Dermis blood vessel endothelial cell (primary cell): ENCODE results near the gene CYP1A2. TPM values are rescaled to one million over a fixed set of nuclear protein-coding genes. Genes with fewer than 3 reads are reported as not detected.

Experiments used
- total RNA-seq: library from RNA; depleted of rRNA; stranded (reverse); fragments of >200 nt; gene quantifications from 2 replicates; pipeline ENCODE4 v1.2.3, GENCODE V29; 2014

Gene CYP1A2
- total RNA-seq, 1 donor from 2014 or later, result not detected

Other genes starting within 250 kb of the CYP1A2 start
- 4.6 and 6.1 TPM in 2 replicates for gene ARID3B, start 207.6 kb upstream of the CYP1A2 start, total RNA-seq
- gene CLK3, start 133.0 kb upstream of the CYP1A2 start, total RNA-seq, result 68.3 and 81.5 TPM in 2 replicates
- 21.4 and 31.4 TPM in 2 replicates for gene EDC3, start 52.8 kb upstream of the CYP1A2 start, total RNA-seq
- 37.6 and 89.4 TPM in 2 replicates for gene CYP1A1, start 23.3 kb upstream of the CYP1A2 start, total RNA-seq
- 31.5 and 87.8 TPM in 2 replicates for gene CSK, start 33.2 kb downstream of the CYP1A2 start, total RNA-seq
- not detected in 2 replicates for gene LMAN1L, start 64.0 kb downstream of the CYP1A2 start, total RNA-seq
- not detected in 2 replicates for gene CPLX3, start 77.8 kb downstream of the CYP1A2 start, total RNA-seq
- 31.0 and 39.3 TPM in 2 replicates for gene ULK3, start 94.3 kb downstream of the CYP1A2 start, total RNA-seq
- gene SCAMP2, start 124.5 kb downstream of the CYP1A2 start, total RNA-seq, result 32.5 and 46.0 TPM in 2 replicates
- gene MPI, start 141.2 kb downstream of the CYP1A2 start, total RNA-seq, result 47.0 and 89.3 TPM in 2 replicates
- gene FAM219B, start 158.0 kb downstream of the CYP1A2 start, total RNA-seq, result 41.0 and 57.0 TPM in 2 replicates
- 47.5 and 79.2 TPM in 2 replicates for gene COX5A, start 189.2 kb downstream of the CYP1A2 start, total RNA-seq
- 25.8 and 31.1 TPM in 2 replicates for gene RPP25, start 207.9 kb downstream of the CYP1A2 start, total RNA-seq
- 9.5 and 11.6 TPM in 2 replicates for gene SCAMP5, start 246.7 kb downstream of the CYP1A2 start, total RNA-seq